Keratinocyte (primary cell): Measurements from ENCODE around the gene MAN2C1.
"Not testable (repeated sequence)": the region's sequence is repeated elsewhere in the genome, so short reads cannot be mapped to it uniquely, and the experiment has no call there.

Source experiments
- CTCF ChIP-seq, 3 experiments: IDR thresholded peaks in 1 of 3; conservative IDR thresholded peaks in 1 of 3; optimal IDR thresholded peaks in 1 of 3; 2 replicates in 2 of 3; 3 replicates in 1 of 3; pipeline versions ENCODE3 to v1.5.1; 2011; ENCODE audit warnings: low read length in 3 of 3, mild to moderate bottlenecking in 3 of 3, moderate library complexity in 2 of 3, control low read depth in 1 of 3, inconsistent platforms in 1 of 3; ENCODE audit not compliant: insufficient read depth in 2 of 3; ENCODE audit errors: extremely low read depth in 1 of 3
- EZH2 ChIP-seq: IDR thresholded peaks from one replicate; pipeline ENCODE4 v1.6.1; 2012; ENCODE audit warnings: inconsistent platforms, mild to moderate bottlenecking, low read length, moderate library complexity

GRCh38 chr15:75349351-75349669 is 19.1 kb downstream of the MAN2C1 start:
- TF ChIP-seq CTCF (optimal IDR thresholded peaks at IDR 0.05 in 1 of 3, IDR thresholded peaks at IDR 0.05 in 1 of 3, conservative IDR thresholded peaks at IDR 0.05 in 1 of 3; ENCODE audit: extremely low read depth in 1 of 3, insufficient read depth in 2 of 3, low read length in 3 of 3); EZH2: not testable (repeated sequence)
